NCI-H774 (cell line): ENCODE measurements around the gene STT3A.

ENCODE experiments used
- DNase-seq: peaks from one replicate; lab custom pipeline; 2025; lab: John Stamatoyannopoulos, UW

Gene STT3A

DNA sequence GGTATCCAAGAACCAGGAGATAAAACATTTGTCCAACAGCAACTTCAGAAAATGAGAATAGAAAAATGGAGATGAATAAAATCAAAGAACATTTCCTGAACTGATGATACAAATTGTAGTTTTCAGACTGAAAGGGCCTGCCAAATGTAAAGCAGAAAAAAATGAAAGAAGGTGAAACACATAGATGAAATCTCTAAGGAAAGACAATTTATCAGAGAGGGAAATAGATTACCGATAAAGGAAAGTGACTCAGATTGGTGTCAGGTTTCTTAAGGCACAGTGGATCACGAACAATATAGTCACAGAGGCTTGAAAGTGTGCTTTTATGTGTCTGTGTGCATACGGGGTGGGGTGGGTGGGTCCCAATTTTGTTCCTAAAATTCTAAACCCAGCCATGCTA is 4.1 kb upstream of the STT3A start:
- no peak for DNase-seq

DNA sequence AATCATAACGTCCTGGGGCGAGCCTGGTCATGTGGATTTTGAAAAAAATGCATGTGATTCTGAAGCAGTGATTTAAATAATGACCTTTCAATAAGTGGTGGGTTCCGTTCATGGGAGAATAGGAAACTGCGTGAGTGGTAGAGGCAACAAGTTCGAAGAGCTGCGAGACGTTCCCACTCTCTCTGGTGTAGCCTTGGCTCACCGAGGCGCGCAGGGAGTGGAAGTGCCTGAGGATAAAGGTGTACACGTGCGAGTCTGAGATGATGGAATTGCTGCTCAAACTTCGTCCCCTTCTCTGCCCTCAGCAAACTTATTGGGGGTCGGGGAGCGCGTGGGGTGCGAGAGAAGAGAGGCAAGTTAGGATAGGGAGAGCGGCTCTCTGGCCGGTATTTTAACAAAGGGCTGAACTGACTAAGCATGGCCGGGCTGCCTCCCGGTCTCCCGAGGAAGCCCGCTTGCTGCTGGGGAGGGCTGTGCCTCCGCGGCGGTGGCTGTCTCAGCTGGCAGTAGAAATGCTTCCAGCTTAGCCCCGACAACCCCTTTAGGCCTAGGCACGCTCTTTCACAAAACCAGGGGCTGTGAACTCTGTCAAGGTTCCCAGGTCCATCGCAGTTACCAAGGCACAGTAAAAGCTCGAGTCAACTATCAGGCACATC is 875 bp upstream of the STT3A start:
- peak; percentile 21 for DNase-seq

DNA sequence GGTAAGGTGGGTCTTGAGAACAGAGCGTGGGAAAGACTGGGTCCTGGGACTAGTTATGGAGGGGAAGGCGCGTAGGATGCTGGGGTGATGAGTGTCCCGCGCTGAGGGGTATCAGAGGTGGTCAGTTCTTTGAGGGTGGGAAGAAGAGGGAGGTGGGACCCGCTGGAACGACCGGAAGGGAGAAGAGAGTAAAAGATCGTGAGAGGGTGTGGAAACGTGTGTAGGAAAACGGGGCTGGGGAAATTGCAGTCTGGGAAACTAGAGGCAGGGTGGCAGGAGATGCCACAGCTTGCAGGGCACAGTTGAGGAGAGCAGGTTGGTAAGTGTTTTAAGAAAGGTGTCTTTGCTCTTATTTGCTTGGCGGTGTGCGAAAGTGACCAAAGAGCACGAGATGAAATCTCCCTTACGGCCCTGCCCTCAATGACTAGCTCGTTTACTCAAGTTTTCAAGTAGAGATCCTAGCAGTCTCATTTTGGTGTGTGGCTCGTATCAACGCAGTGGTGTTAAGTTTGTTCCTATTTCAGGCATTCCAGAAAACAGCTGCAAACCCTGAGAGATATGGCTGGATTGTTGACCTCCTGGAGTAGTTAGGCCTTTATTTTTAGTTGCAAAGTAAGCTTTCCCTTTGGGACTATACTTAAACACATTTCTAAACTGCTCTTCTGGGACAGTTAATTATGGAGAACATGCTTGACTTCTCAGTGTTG is 615 bp downstream of the STT3A start:
- DNase-seq, result no peak

DNA sequence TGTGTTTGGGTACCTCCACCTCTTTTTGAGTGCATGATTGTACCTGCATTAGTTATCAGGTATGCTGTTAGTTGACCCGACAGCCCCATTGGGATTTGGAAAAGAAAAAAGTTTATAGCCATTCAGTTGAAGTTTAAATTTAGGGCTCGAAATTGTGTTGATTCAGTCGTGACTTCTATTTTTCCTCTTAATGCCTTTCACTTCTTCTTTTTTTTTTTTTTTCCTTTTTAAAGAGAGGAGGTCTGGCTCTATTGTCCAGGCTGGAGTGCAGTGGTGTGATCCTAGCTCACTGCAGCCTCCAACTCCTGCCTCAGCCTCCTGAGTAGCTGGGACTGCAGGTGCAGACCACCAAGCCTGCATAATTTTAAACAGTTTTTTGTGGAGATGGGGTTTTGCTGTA is 2.3 kb downstream of the STT3A start:
- DNase-seq, result no peak

DNA sequence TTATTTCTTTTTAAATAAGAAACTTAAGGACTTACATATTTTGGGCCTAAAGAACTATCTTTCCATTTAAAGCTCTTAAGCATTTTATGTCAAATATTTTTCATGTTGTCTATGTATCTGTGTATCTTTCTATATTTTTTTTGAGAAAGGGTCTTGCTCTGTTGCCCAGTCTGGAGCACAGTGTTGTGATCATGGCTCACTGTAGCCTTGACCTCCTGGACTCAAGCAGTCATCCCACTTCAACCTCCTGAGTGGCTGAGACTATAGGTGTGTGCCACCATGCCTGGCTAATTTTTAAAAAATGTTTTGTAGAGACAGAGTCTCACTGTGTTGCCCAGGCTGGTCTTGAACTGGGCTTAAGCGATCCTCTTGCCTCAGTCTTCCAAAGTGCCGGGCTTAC is 8.0 kb downstream of the STT3A start:
- DNase-seq, result no peak

DNA sequence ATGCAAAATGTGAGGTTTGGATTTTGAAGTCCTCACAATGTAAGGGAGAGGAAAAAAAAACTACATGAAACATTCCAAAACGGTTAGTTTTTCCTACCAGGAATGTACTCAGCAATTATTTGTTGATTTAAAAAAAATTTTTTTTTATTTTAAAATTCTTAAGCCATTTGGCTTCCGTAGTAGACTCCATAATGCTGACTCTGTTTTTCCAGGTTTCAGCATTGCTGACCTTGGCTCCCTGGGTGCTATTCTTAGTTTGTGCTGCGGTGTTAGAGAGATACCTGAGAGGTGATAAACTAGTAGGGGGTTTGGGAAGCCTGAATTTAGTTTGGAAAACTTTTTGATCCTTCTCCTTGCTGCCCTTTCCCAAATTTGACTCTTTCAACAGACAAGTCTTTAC is 10.6 kb downstream of the STT3A start:
- DNase-seq, result no peak

DNA sequence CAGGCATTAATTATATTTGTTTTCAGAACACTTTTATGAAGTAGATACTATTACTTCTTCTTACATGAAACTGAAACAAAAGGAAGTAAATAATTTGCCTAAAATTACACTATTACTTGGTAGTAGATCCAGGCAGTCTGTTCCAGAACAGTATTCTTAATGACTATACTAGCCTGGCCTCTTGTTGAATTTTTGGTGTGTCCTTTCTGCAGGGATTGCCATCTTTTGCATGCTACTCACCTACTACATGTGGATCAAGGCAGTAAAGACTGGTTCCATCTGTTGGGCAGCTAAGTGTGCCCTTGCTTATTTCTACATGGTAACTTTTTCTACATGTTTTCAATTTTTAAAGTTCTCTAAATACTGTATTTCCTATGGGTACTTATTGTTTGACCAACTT is 12.8 kb downstream of the STT3A start:
- no peak for DNase-seq

DNA sequence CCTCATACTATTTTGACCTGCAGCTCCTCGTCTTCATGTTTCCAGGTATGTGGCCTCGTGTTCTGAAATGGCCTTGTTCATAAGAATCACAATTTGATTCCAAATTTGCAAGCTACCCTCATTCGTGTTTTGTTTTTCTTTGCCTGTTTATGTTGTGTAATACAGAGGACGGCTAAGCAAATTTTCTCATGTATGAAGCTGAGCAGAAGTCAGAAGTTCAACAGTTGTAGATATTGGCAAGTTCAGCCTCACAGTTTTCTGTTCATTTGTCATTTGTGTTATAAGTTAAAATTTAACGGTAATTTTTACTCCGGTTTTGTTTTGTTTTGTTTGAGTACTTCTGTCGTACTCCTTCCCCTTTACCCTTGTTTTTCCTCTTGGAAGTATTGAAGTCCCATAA is 16.9 kb downstream of the STT3A start:
- DNase-seq, result no peak

DNA sequence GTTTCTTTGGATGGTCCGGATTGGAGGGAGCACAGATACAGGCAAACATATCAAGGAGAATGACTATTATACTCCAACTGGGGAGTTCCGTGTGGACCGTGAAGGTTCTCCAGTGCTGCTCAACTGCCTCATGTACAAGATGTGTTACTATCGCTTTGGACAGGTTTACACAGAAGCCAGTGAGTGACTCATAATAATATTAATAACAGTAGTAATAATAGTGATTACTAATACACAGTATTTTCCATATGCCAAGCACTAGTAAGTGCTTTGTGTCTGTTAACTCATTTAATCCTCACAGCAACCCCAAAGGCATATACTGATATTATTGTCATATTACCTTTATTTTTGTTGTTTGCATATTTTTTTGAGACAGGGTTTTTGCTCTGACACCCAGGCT is 25.7 kb downstream of the STT3A start:
- no peak for DNase-seq

DNA sequence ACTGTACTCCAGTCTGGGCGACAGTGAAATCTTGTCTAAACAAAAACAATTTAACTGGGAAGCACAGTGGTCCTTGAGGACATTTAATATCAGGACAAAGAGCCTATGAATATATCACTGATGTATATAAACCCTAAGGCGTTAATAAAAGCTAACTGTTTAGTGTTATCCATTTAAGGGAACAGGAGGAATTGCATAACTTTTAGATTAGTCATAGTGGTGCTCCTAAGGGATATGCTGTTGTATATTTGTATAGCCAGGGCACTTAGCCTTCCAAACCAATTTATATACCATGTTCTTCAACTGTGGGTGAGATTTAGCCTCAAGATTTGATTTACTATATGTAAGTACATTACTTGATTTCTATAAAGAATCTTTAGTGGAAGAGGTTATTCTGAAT is 29.3 kb downstream of the STT3A start:
- no peak for DNase-seq

DNA sequence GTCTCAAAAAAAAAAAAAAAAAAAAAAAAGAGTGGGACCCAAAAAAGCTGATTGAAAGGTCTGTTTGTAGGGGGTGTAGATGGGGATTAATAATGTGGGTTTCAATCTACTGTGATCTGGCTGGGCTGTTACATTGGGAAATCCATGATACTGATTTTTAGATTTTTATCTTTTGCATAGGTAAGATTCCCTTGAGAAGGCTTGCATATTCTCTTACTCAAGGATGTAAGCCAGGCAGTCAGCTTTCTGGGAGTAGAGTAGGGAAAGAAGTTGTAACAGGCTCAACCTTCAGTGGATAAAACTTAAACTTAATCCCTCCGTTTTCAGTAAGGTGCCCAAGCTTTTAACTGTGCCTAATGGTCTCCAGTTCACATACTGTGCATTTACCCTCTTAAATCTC is 30.4 kb downstream of the STT3A start:
- DNase-seq, result no peak

DNA sequence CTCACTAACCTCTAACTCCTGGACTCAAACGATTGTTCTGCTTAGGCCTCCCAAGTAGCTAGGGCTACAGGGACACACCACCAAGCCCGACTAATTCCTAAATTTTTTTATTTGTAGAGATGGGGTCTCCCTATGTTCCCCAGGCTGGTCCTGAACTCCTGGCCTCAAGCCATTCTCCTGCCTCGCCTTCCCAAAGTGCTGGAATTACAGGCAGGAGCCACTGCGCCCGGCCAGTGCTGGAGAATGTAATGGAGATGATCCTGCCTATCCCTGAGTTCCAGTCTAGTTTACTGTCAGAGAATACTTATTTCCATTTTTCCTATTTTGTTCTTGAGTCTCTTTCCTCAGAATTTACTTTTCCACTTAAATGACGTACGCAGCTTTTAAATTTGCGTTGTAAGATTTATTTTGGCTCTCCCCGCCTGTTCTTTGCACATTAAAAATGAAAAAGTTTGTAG is 32.1 kb downstream of the STT3A start, which contains the start of gene CHEK1:
Gene CHEK1, plus strand, starts transcription at position 408 of the 458 bp plus-strand sequence. CDS start 1,606 bp downstream, outside the sequence.
- no peak for DNase-seq

DNA sequence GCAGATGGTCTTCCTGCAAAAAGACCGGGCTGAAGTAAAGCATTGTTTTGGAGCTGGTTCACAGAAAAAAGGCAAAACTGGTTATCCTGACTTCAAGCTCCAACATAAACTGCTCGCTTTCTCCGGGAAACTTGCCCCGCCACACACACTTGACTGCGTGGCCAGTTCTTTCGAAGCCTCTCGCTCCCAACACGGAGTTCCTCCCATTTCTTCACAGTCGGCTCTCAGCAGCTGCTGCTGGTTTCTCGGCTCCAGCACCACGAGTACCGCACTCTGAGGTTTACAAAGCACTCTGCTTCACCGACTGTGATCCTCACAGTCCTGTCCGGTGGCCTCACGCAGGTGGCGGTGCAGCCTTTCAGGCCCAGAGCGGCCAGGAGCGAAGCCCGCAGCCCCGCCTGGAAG is 32.6 kb downstream of the STT3A start:
- DNase-seq, result no peak

DNA sequence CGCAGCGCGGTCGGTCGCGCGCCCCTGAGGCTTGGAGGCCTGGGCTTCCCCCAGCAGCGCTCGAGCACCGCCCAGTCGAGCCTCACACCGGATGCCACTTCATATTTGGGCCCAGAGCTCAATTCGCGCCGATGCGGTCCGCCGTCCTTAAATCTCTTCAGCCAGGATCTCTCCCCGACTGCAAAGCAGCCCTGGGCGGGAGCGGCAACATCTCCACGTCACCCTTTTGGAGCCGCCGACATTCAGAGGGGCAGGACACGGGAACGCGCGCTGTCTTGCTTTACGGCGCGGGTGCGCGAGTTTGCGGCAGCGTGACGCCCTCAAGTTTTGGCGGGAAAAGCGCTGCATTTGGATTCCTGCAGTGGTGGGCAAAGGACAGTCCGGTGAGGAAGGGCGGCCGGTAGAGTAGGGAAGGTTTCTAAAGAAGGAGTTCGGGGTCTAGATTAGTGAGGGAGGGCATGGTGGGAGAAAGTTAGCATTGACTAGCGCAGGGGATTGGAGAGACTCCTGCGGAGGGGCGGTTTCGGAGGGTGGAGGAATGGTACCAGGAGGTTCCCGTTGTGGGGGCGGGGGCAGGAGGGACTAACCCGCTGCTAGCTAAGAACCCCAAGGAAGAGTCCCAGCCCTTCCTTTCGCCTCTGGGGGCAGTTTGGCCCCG is 33.1 kb downstream of the STT3A start:
- peak; percentile 91 for DNase-seq

DNA sequence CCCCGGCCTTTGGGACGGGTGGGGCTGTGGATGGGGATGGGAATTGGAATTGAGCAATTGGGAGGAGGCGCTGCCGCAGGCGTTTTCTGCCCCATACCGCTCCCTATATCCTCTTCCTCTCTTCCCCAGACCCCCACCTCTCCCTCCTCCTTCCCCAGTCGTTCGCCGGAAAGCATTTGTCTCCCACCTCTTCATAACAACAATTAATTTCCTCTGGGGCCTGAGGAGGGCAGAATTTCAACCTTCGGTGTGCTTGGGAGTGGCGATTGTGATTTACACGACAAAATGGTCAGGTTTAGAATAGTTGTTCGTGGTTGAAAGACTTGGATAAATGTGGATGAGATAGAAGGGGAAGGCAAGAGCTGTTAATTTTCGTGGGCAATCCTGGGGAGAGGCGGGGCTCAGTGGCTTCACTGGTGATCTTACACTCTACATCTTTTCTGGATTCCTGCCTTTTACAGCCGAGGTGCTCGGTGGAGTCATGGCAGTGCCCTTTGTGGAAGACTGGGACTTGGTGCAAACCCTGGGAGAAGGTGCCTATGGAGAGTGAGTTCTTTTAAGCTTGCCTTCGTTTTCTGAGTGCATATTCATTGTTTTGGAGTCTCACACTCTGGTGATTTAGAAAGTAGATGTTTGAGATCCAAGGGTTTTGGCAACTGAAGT is 33.8 kb downstream of the STT3A start:
- no peak for DNase-seq

DNA sequence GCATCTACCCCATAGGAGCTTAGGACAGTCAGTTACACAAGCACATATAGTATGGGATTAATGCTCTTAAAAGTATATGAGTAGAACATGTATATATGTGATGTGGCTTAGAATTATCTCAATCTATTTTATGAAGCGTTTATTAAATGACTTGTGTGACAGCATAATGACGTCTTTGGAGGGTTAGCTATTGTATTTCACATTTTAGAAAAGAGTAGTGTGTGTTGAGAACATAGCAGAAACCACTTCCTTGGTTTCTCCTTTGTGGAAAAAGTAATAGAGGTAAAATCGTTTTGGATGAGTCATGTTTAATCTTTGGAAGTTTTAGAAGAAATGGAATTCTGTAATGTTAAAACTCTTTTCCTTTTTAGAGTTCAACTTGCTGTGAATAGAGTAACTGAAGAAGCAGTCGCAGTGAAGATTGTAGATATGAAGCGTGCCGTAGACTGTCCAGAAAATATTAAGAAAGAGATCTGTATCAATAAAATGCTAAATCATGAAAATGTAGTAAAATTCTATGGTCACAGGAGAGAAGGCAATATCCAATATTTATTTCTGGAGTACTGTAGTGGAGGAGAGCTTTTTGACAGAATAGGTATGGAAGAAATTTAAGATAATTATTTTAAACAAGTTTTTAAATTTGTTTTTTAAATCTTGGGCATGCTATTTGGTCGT is 34.7 kb downstream of the STT3A start:
- DNase-seq, result no peak

DNA sequence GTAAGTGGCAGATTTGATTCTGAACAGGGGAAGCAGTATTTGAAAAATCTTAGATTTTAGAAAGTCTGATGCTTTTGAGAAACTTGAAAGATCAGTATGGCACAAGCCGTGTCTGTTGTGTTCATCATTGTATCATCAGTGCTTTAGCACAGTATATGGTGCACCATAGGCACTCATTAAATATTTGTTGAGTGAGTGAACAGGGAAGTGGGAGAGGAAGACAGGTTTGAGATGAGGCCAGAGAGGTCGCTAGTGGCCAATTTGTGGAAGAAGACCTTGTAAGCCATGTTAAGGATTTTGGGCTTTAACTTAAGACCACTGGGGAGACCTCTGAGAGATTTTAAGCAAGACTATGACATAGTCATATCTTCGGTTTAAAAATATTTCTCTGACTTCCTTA is 45.2 kb downstream of the STT3A start:
- DNase-seq, result no peak

DNA sequence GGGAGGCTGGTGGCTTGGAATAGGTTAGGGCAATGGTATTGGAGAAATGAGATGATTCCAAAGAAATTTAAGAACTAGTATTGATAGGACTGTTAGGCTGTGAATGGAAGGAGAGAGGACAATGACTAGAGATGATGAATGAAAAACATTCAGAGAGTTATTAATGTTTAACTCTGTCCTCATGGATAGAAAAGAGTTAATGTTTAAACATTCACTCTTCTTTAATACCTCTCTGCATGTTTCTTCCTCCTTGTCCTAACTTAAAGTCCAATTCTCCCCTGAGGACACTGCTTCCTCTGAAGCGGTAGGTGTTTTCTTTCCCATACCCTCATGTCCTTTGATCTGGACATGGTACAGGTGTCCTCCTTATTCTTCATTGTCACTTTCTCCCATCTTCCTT is 45.7 kb downstream of the STT3A start:
- DNase-seq, result no peak

DNA sequence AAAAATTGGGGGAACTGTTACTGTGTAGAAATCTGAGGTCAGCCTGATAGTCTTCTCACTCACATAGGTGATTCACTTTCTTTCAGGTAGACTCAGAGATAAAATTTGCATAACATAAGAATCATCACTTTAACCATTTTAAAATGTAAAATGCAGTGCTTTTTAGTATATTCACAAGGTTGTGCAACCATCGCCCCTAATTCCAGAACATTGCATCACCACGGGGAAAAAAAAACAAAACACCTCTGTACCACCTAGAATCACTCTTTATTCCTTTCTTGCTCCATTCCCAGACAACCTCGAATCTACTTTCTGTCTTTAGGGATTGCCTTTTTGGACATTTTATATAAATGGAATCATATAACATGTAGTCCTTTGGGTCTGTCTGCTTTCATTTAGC is 53.2 kb downstream of the STT3A start:
- no peak for DNase-seq

DNA sequence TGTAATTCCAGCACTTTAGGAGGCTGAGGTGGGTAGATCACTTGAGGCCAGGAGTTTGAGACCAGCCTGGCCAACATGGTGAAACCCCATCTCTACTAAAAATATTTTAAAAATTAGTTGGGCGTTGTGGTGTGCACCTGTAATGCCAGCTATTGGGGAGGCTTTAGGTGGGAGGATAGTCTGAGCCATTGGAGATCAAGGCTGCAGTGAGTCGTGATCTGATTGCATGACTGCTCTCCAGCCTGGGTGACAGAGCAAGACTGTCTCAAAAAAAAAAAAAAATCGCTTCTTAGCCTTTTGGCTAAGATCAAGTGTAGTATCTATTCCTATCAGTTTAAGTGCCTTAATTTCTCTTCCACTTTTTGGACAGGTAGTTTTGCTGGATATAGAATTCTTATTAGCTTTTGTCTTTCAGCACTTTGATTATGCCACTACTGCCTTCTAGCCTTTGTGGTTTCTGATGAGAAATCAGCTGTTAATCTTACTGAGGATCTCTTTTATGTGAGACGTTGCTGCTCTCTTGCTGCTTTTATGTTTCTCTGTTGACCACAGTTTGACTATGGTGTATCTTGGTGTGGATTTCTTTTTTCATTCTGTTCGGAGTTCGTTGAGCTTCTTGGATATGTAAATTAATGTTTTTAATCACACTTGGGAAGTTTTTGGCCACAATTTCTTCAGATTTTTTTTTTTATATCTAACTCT is 57.0 kb downstream of the STT3A start:
- DNase-seq, result no peak

DNA sequence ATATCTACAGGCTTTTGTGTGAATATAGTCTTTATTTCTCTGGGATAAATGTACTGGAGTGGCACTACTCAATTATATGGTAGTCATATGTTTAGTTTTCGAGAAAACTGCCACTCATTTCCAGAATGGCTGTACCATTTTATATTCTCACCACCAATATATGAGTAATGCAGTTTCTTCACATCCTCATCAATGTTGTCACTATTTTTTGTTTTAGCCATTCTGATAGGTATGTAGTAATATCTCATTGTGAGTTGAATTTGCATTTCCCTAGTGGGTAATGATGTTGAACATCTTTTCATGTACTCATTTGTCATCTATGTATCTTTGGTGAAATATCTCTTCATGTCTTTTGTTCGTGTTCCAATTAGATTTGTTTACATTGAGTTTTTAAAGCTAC is 70.0 kb downstream of the STT3A start:
- no peak for DNase-seq

DNA sequence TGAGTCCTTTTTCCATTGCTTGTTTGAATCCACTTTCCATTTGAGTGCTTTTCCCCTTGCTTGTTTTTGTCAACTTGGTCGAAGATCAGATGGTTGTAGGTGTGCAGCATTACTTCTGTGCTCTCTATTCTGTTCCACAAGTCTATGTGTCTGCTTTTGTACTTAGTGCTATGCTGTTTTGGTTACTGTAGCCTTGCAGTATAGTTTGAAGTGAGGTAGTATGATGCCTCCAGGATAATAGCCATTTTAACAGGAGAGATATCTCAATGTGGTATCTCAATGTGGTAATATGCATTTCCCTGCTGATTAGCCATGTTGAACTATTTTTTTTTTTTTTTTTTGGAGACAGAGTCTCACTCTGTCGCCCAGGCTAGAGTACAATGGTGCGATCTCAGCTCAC is 71.3 kb downstream of the STT3A start:
- no peak for DNase-seq
